GM21737 (cell line): ENCODE measurements around the gene THAP12.
"Not testable (repeated sequence)": the region's sequence is repeated elsewhere in the genome, so short reads cannot be mapped to it uniquely, and the experiment has no call there.

Experiments used
- ATAC-seq: cut with Tn5 transposase; IDR thresholded peaks from one replicate; pipeline ENCODE4 v1.9.1; 2021; ENCODE audit warnings: mild to moderate bottlenecking, moderate library complexity; ENCODE audit not compliant: unreplicated experiment

THAP12 gene

GRCh38 chr11:76329084-76329648, 51.8 kb downstream of the THAP12 start:
- no peak for ATAC-seq

- no peak for ATAC-seq
Observed at GRCh38 chr11:76327756-76328388, 53.1 kb downstream of the THAP12 start.

- ATAC-seq = no peak
Observed at GRCh38 chr11:76327202-76327601, 53.7 kb downstream of the THAP12 start.

GRCh38 chr11:76325185-76325584, 55.7 kb downstream of the THAP12 start:
- no peak for ATAC-seq

- ATAC-seq = no peak
Observed at GRCh38 chr11:76323804-76324203, 57.1 kb downstream of the THAP12 start.

GRCh38 chr11:76323375-76323774, 57.6 kb downstream of the THAP12 start:
- not testable (repeated sequence) for ATAC-seq

GRCh38 chr11:76322942-76323341, 58.0 kb downstream of the THAP12 start:
- no peak for ATAC-seq

GRCh38 chr11:76322540-76322939, 58.4 kb downstream of the THAP12 start:
- ATAC-seq = no peak

- ATAC-seq = no peak
Observed at GRCh38 chr11:76321820-76322524, 59.0 kb downstream of the THAP12 start.

- ATAC-seq = no peak
Observed at GRCh38 chr11:76321340-76321739, 59.6 kb downstream of the THAP12 start.

GRCh38 chr11:76320929-76321328, 60.0 kb downstream of the THAP12 start:
- no peak for ATAC-seq

GRCh38 chr11:76319798-76320197, 61.1 kb downstream of the THAP12 start:
- ATAC-seq = not testable (repeated sequence)

GRCh38 chr11:76318744-76319384, 62.1 kb downstream of the THAP12 start:
- no peak for ATAC-seq

GRCh38 chr11:76317296-76317695, 63.6 kb downstream of the THAP12 start:
- ATAC-seq = no peak

- ATAC-seq = no peak
Observed at GRCh38 chr11:76316726-76317125, 64.2 kb downstream of the THAP12 start.

- no peak for ATAC-seq
Observed at GRCh38 chr11:76315182-76315853, 65.6 kb downstream of the THAP12 start.

- ATAC-seq = no peak
Observed at GRCh38 chr11:76314741-76315090, 66.2 kb downstream of the THAP12 start.

GRCh38 chr11:76313913-76314740, 66.8 kb downstream of the THAP12 start:
- no peak for ATAC-seq

GRCh38 chr11:76313271-76313670, 67.7 kb downstream of the THAP12 start:
- no peak for ATAC-seq

- no peak for ATAC-seq
Observed at GRCh38 chr11:76310832-76311595, 69.9 kb downstream of the THAP12 start.
